ENCODE data around the gene NOM1. TPM values are rescaled to one million over a fixed set of nuclear protein-coding genes. Genes with fewer than 3 reads are reported as not detected.

The NOM1 gene
- total and polyA plus RNA-seq, 2 donors (not counting 1 experiment from before 2014, with no cell fraction given) = 14.2 to 38.3 TPM

- Histone ChIP-seq H4K20me1 (ENCODE audit: control insufficient read depth, insufficient read depth, low read length, poor library complexity, severe bottlenecking) (peaks cover 46% of the 10 kb centered on the region), H3K79me2 (ENCODE audit: control insufficient read depth, insufficient read depth, low read length) (peaks cover 59% of the 10 kb centered on the region), H3K4me1 (ENCODE audit: control insufficient read depth in 2 of 2, insufficient read depth in 2 of 2, low read length in 2 of 2) (peaks cover 16 to 20% of the 10 kb centered on the region in 2 donors), H3K9me3 (ENCODE audit: control extremely low read depth in 1 of 3, control insufficient read depth in 2 of 3, insufficient read depth in 1 of 3, low read length in 2 of 3) (no peaks in the 10 kb centered on the region), H3K9ac (ENCODE audit: low read length) (no peak overlapping the region), H3K4me3 (ENCODE audit: control extremely low read depth in 1 of 5, extremely low read depth in 1 of 5, insufficient read depth in 1 of 5, low read depth in 2 of 5, low read length in 4 of 5) (no peak overlapping the region), H3K27ac (ENCODE audit: low read length in 2 of 2) (no peak overlapping the region), H2AFZ (ENCODE audit: insufficient read depth, low read depth, low read length, poor library complexity, severe bottlenecking) (no peak overlapping the region), H3K27me3 (replicated peaks in 1 of 4; ENCODE audit: control extremely low read depth in 1 of 4, control insufficient read depth in 3 of 4, insufficient read depth in 4 of 4, low read length in 3 of 4) (no peaks in the 10 kb centered on the region), H3K36me3 (replicated peaks in 1 of 2; ENCODE audit: control extremely low read depth in 1 of 2, control insufficient read depth in 1 of 2, extremely low read depth in 1 of 2, insufficient read depth in 2 of 2, low read length in 1 of 2) (peaks cover 7 to 67% of the 10 kb centered on the region in 2 experiments), H3K4me2 (replicated peaks; ENCODE audit: low read depth, low read length, poor library complexity, severe bottlenecking) (no peak overlapping the region)
- H3K27ac Mint-ChIP-seq = no peak overlapping the region
- ATAC-seq (ENCODE audit: low read depth) = no peak
- peaks cover 19% of the 10 kb centered on the region for H3K4me1 Mint-ChIP-seq
- H3K27me3 Mint-ChIP-seq = no peaks in the 10 kb centered on the region
- POLR2A ChIA-PET = no interaction called here
- H3K9me3 Mint-ChIP-seq (ENCODE audit: insufficient read depth) = no peaks in the 10 kb centered on the region
- DNase-seq = no peak
- CTCF ChIA-PET = no interaction called here
- H3K4me3 Mint-ChIP-seq = no peak overlapping the region
- TF ChIP-seq, protein P1, sequence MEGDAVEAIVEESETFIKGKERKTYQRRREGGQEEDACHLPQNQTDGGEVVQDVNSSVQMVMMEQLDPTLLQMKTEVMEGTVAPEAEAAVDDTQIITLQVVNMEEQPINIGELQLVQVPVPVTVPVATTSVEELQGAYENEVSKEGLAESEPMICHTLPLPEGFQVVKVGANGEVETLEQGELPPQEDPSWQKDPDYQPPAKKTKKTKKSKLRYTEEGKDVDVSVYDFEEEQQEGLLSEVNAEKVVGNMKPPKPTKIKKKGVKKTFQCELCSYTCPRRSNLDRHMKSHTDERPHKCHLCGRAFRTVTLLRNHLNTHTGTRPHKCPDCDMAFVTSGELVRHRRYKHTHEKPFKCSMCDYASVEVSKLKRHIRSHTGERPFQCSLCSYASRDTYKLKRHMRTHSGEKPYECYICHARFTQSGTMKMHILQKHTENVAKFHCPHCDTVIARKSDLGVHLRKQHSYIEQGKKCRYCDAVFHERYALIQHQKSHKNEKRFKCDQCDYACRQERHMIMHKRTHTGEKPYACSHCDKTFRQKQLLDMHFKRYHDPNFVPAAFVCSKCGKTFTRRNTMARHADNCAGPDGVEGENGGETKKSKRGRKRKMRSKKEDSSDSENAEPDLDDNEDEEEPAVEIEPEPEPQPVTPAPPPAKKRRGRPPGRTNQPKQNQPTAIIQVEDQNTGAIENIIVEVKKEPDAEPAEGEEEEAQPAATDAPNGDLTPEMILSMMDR (IDR thresholded peaks at IDR 0.05) = no peak
- no peak for TF ChIP-seq EZH2 (IDR thresholded peaks at IDR 0.05; ENCODE audit: borderline replicate concordance, insufficient read depth, low read depth, low read length, poor library complexity, severe bottlenecking)
- no CpG with 5 or more reads among the region's 2 CpGs for WGBS (ENCODE audit: insufficient coverage)
- intact Hi-C loops (cut with micrococcal nuclease) = no loop called here
Observed at GRCh38 chr7:156954941-156955340, 5.4 kb downstream of the NOM1 start.

DNA sequence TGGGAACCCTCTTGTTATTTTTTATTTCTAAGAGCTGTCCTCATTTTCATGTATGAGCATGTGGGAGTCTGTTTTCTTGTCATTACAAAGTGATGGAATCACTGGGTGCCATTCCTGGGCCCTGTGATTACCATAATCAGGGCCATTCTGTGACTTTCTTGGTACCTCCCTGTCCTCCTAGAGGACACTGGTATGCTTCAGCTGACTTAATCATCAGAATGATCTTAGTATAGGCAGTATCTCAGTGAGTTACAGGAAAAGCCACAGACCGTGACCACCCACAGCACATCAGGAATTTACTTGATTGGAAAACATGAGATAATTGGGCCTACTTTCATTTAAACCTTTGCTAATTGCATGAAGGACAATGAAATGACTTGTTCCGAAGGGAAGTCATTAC is 7.2 kb downstream of the NOM1 start:
- H3K36me3 ChIP-seq (replicated peaks in 1 of 2; ENCODE audit: control extremely low read depth in 1 of 2, control insufficient read depth in 1 of 2, extremely low read depth in 1 of 2, insufficient read depth in 2 of 2, low read length in 1 of 2) = peaks cover 8 to 85% of the 10 kb centered on the region in 2 experiments
- Mint-ChIP-seq H3K27me3 (no peaks in the 10 kb centered on the region), H3K9me3 (ENCODE audit: insufficient read depth) (no peaks in the 10 kb centered on the region), H3K4me1 (peaks cover 4% of the 10 kb centered on the region), H3K4me3 (no peak overlapping the region), H3K27ac (no peak overlapping the region)
- H3K9me3 ChIP-seq (ENCODE audit: control extremely low read depth in 1 of 3, control insufficient read depth in 2 of 3, insufficient read depth in 1 of 3, low read length in 2 of 3) = no peaks in the 10 kb centered on the region
- H3K4me2 ChIP-seq (replicated peaks; ENCODE audit: low read depth, low read length, poor library complexity, severe bottlenecking) = no peak overlapping the region
- ChIA-PET CTCF (no interaction called here), POLR2A (no interaction called here)
- WGBS (ENCODE audit: insufficient coverage) = 86% methylated on average over 1 of the region's 2 CpGs
- intact Hi-C loops (cut with micrococcal nuclease) = no loop called here
- H4K20me1 ChIP-seq (ENCODE audit: control insufficient read depth, insufficient read depth, low read length, poor library complexity, severe bottlenecking) = peaks cover 47% of the 10 kb centered on the region
- peaks cover 0 to 4% of the 10 kb centered on the region in 2 donors for H3K4me1 ChIP-seq (ENCODE audit: control insufficient read depth in 2 of 2, insufficient read depth in 2 of 2, low read length in 2 of 2)
- DNase-seq = no peak
- H3K27me3 ChIP-seq (replicated peaks in 1 of 4; ENCODE audit: control extremely low read depth in 1 of 4, control insufficient read depth in 3 of 4, insufficient read depth in 4 of 4, low read length in 3 of 4) = no peaks in the 10 kb centered on the region
- H3K9ac ChIP-seq (ENCODE audit: low read length) = no peak overlapping the region
- no peak overlapping the region for H3K27ac ChIP-seq (ENCODE audit: low read length in 2 of 2)
- no peak overlapping the region for H2AFZ ChIP-seq (ENCODE audit: insufficient read depth, low read depth, low read length, poor library complexity, severe bottlenecking)
- no peak for TF ChIP-seq EZH2 (IDR thresholded peaks at IDR 0.05; ENCODE audit: borderline replicate concordance, insufficient read depth, low read depth, low read length, poor library complexity, severe bottlenecking)
- TF ChIP-seq, protein P1 (IDR thresholded peaks at IDR 0.05) = no peak
- no peak overlapping the region for H3K4me3 ChIP-seq (ENCODE audit: control extremely low read depth in 1 of 5, extremely low read depth in 1 of 5, insufficient read depth in 1 of 5, low read depth in 2 of 5, low read length in 4 of 5)
- H3K79me2 ChIP-seq (ENCODE audit: control insufficient read depth, insufficient read depth, low read length) = peaks cover 49% of the 10 kb centered on the region
- ATAC-seq (ENCODE audit: low read depth) = no peak

Measured in B cell (primary cell).